GM12878 (cell line): Measurements from ENCODE around the gene ZNF419. TPM values are rescaled to one million over a fixed set of nuclear protein-coding genes. Genes with fewer than 3 reads are reported as not detected.

Experiments
- BHLHE40 ChIP-seq, 2 experiments: fragments of 450-650 bp in 1 of 2; IDR thresholded peaks; 2 replicates each; pipeline ENCODE4 v1.6.1; 2011 to 2017; ENCODE audit warnings: low read depth in 2 of 2, borderline replicate concordance in 1 of 2, improper control_type of control experiment in 1 of 2, low read length in 1 of 2, mild to moderate bottlenecking in 1 of 2
- CBX5 ChIP-seq: sonication (generic); IDR thresholded peaks from 2 replicates; pipeline ENCODE4 v1.6.1; 2016; ENCODE audit warnings: low read depth, moderate library complexity, mild to moderate bottlenecking, inconsistent platforms
- CREB1 ChIP-seq: IDR thresholded peaks from 2 replicates; pipeline ENCODE4 v1.6.1; 2012; ENCODE audit warnings: low read depth, mild to moderate bottlenecking, inconsistent platforms
- EED ChIP-seq: sonication (generic); IDR thresholded peaks from 2 replicates; pipeline ENCODE4 v1.6.1; 2016; ENCODE audit warnings: antibody characterized with exemption, low read depth
- HDGF ChIP-seq: fragments of 450-650 bp; IDR thresholded peaks from 2 replicates; pipeline ENCODE4 v1.6.1; 2016; ENCODE audit warnings: antibody characterized with exemption
- MYC ChIP-seq: IDR thresholded peaks from 2 replicates; pipeline ENCODE4 v1.6.1; 2011; ENCODE audit warnings: mild to moderate bottlenecking, low read length, moderate library complexity, inconsistent platforms; ENCODE audit not compliant: insufficient read depth, insufficient replicate concordance, insufficient read length, severe bottlenecking
- POLR2A ChIP-seq: IDR thresholded peaks from 2 replicates; pipeline ENCODE4 v1.6.1; 2011; ENCODE audit warnings: low read depth, mild to moderate bottlenecking, low read length
- TAF1 ChIP-seq: IDR thresholded peaks from 2 replicates; pipeline ENCODE4 v1.6.1; 2011; ENCODE audit warnings: mild to moderate bottlenecking, low read depth, low read length, borderline replicate concordance
- ZBED1 ChIP-seq: IDR thresholded peaks from 2 replicates; pipeline ENCODE4 v1.6.1; 2016; ENCODE audit warnings: borderline replicate concordance
- polyA plus RNA-seq, 11 experiments: library from polyadenylated mRNA; depleted of rRNA in 4 of 11; unstranded in 6 of 11; stranded (reverse) in 5 of 11; fragments of >200 nt; fragmentation: Nextera tagmentation in 4 of 11; fragmentation: Illumina TruSeq in 1 of 11; extraction: Ambion mirVana in 4 of 11; extraction: Trizol in 1 of 11; gene quantifications; 1 replicate in 1 of 11; 2 replicates in 10 of 11; pipeline versions ENCODE4 v1.2.1 to v1.2.3, GENCODE V29; 2011 to 2016; ENCODE audit warnings: inconsistent platforms in 2 of 11, missing spikeins in 2 of 11, low read depth in 1 of 11
- total RNA-seq, 4 experiments: library from RNA; depleted of rRNA in 3 of 4; stranded (reverse); fragments of >200 nt in 3 of 4; fragmentation: Illumina TruSeq in 1 of 4; extraction: Trizol in 1 of 4; gene quantifications; 2 replicates each; pipeline versions ENCODE4 v1.2.1 to v1.2.3, GENCODE V29; 2013 to 2021
- TF ChIP-seq, protein P1 (sequence below): fragments of 450-650 bp; IDR thresholded peaks from 2 replicates; pipeline ENCODE4 v1.6.1; 2017; ENCODE audit warnings: mild to moderate bottlenecking, moderate library complexity
- TF ChIP-seq, protein P2 (sequence below): fragments of 450-650 bp; IDR thresholded peaks from 2 replicates; pipeline ENCODE4 v1.6.1; 2018; ENCODE audit warnings: borderline replicate concordance, mild to moderate bottlenecking; ENCODE audit not compliant: partially characterized antibody
- TF ChIP-seq, protein P3 (sequence below): fragments of 450-650 bp; IDR thresholded peaks from 2 replicates; pipeline ENCODE4 v1.6.1; 2017; ENCODE audit warnings: mild to moderate bottlenecking, moderate library complexity
- TF ChIP-seq, protein P4 (sequence below): fragments of 450-650 bp; IDR thresholded peaks from 2 replicates; pipeline ENCODE4 v1.6.1; 2017; ENCODE audit warnings: antibody characterized with exemption, mild to moderate bottlenecking, moderate library complexity

ZNF419 gene
- total and polyA plus RNA-seq, 10 of the 15 experiments (the other 5 are each of a cell fraction or from before 2014, with no cell fraction given): 0.98 to 12.8 (median 7.3) TPM

DNA sequence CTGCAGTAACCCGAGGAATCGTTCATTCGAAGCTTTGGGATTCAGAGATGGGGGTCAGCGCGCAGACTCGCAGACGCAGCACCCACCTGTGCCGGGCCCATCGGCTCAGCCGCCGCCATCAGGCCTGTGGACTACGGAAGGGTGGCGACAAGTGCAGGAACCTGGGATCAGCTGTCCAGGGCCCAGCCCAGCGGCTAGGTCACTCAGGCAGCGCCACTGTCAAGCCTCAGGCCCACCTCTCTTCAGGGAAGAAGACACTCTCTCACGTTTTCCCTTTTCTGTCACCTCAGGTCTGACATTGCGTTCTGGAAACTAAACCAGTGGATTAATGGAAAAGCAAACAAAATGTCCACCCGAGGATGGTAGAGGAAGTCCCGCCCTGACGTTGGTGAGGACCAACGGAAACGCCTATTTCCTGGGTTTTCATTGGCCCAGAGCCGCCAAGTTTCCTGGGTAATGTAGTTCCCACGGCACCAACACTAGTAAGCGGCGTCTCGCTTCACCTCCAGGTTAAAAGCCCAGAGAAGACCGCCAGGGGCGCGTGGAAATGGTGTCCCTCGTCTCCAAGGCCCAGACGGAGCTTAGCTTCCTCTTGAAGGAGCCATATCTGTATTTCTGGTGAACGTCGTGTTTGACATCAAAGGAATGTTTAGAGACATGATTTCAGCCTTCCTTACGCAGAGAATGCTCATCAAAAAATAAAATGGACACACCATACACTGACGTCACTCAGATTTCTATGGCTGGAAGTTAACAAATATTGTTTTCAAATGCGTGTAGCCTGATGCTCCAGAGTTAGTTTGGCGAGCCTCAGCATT, 10.2 kb upstream of the ZNF419 start, which contains the start of gene ZNF772 (continued):
- TF ChIP-seq, protein P1, sequence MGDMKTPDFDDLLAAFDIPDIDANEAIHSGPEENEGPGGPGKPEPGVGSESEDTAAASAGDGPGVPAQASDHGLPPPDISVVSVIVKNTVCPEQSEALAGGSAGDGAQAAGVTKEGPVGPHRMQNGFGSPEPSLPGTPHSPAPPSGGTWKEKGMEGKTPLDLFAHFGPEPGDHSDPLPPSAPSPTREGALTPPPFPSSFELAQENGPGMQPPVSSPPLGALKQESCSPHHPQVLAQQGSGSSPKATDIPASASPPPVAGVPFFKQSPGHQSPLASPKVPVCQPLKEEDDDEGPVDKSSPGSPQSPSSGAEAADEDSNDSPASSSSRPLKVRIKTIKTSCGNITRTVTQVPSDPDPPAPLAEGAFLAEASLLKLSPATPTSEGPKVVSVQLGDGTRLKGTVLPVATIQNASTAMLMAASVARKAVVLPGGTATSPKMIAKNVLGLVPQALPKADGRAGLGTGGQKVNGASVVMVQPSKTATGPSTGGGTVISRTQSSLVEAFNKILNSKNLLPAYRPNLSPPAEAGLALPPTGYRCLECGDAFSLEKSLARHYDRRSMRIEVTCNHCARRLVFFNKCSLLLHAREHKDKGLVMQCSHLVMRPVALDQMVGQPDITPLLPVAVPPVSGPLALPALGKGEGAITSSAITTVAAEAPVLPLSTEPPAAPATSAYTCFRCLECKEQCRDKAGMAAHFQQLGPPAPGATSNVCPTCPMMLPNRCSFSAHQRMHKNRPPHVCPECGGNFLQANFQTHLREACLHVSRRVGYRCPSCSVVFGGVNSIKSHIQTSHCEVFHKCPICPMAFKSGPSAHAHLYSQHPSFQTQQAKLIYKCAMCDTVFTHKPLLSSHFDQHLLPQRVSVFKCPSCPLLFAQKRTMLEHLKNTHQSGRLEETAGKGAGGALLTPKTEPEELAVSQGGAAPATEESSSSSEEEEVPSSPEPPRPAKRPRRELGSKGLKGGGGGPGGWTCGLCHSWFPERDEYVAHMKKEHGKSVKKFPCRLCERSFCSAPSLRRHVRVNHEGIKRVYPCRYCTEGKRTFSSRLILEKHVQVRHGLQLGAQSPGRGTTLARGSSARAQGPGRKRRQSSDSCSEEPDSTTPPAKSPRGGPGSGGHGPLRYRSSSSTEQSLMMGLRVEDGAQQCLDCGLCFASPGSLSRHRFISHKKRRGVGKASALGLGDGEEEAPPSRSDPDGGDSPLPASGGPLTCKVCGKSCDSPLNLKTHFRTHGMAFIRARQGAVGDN: no peak
- TF ChIP-seq POLR2A (peak; percentile 45; the same call in 1 of the 2 replicates), BHLHE40 (IDR thresholded peaks at IDR 0.05; ENCODE audit: borderline replicate concordance in 1 of 2, low read depth in 2 of 2, low read length in 1 of 2) (0 out of 4 replicates have a peak, but pooled peaks of 1 of the 2 experiments have one; percentile 14), CREB1 (peak; percentile 78), EED (peak; percentile 19; the same call in 1 of the 2 replicates), HDGF (no peak), CBX5 (no peak; the same call in 1 of the 2 replicates), MYC (no peak), TAF1 (no peak), ZBED1 (no peak)
- TF ChIP-seq, protein P2, sequence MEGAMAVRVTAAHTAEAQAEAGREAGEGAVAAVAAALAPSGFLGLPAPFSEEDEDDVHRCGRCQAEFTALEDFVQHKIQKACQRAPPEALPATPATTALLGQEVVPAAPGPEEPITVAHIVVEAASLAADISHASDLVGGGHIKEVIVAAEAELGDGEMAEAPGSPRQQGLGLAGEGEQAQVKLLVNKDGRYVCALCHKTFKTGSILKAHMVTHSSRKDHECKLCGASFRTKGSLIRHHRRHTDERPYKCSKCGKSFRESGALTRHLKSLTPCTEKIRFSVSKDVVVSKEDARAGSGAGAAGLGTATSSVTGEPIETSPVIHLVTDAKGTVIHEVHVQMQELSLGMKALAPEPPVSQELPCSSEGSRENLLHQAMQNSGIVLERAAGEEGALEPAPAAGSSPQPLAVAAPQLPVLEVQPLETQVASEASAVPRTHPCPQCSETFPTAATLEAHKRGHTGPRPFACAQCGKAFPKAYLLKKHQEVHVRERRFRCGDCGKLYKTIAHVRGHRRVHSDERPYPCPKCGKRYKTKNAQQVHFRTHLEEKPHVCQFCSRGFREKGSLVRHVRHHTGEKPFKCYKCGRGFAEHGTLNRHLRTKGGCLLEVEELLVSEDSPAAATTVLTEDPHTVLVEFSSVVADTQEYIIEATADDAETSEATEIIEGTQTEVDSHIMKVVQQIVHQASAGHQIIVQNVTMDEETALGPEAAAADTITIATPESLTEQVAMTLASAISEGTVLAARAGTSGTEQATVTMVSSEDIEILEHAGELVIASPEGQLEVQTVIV: no peak
- TF ChIP-seq, protein P3, sequence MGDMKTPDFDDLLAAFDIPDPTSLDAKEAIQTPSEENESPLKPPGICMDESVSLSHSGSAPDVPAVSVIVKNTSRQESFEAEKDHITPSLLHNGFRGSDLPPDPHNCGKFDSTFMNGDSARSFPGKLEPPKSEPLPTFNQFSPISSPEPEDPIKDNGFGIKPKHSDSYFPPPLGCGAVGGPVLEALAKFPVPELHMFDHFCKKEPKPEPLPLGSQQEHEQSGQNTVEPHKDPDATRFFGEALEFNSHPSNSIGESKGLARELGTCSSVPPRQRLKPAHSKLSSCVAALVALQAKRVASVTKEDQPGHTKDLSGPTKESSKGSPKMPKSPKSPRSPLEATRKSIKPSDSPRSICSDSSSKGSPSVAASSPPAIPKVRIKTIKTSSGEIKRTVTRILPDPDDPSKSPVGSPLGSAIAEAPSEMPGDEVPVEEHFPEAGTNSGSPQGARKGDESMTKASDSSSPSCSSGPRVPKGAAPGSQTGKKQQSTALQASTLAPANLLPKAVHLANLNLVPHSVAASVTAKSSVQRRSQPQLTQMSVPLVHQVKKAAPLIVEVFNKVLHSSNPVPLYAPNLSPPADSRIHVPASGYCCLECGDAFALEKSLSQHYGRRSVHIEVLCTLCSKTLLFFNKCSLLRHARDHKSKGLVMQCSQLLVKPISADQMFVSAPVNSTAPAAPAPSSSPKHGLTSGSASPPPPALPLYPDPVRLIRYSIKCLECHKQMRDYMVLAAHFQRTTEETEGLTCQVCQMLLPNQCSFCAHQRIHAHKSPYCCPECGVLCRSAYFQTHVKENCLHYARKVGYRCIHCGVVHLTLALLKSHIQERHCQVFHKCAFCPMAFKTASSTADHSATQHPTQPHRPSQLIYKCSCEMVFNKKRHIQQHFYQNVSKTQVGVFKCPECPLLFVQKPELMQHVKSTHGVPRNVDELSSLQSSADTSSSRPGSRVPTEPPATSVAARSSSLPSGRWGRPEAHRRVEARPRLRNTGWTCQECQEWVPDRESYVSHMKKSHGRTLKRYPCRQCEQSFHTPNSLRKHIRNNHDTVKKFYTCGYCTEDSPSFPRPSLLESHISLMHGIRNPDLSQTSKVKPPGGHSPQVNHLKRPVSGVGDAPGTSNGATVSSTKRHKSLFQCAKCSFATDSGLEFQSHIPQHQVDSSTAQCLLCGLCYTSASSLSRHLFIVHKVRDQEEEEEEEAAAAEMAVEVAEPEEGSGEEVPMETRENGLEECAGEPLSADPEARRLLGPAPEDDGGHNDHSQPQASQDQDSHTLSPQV: no peak
- TF ChIP-seq, protein P4, sequence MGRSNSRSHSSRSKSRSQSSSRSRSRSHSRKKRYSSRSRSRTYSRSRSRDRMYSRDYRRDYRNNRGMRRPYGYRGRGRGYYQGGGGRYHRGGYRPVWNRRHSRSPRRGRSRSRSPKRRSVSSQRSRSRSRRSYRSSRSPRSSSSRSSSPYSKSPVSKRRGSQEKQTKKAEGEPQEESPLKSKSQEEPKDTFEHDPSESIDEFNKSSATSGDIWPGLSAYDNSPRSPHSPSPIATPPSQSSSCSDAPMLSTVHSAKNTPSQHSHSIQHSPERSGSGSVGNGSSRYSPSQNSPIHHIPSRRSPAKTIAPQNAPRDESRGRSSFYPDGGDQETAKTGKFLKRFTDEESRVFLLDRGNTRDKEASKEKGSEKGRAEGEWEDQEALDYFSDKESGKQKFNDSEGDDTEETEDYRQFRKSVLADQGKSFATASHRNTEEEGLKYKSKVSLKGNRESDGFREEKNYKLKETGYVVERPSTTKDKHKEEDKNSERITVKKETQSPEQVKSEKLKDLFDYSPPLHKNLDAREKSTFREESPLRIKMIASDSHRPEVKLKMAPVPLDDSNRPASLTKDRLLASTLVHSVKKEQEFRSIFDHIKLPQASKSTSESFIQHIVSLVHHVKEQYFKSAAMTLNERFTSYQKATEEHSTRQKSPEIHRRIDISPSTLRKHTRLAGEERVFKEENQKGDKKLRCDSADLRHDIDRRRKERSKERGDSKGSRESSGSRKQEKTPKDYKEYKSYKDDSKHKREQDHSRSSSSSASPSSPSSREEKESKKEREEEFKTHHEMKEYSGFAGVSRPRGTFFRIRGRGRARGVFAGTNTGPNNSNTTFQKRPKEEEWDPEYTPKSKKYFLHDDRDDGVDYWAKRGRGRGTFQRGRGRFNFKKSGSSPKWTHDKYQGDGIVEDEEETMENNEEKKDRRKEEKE: no peak
